HEK293T (cell line): ENCODE data around the gene DUSP6.

ENCODE experiments used
- CTCF ChIA-PET: fragments of 350-600 bp; formaldehyde crosslinking; extraction: SDS; loops from one replicate; lab custom pipeline; 2021; ENCODE audit warnings: antibody characterized with exemption, inconsistent platforms; lab: Yijun Ruan, JAX
- POLR2A ChIA-PET: fragments of 350-600 bp; formaldehyde crosslinking; extraction: SDS; loops from one replicate; lab custom pipeline; 2020; ENCODE audit warnings: antibody characterized with exemption, inconsistent platforms; lab: Yijun Ruan, JAX
- DNase-seq: peaks from one replicate; pipeline ENCODE4 v3.0.0; 2012; ENCODE audit warnings: mixed read lengths; ENCODE audit errors: extremely low spot score
- ARNT ChIP-seq: fragments of 450-650 bp; IDR thresholded peaks from 2 replicates; pipeline ENCODE4 v1.6.1; 2017; ENCODE audit warnings: mild to moderate bottlenecking
- BHLHE40 ChIP-seq: fragments of 450-650 bp; IDR thresholded peaks from 2 replicates; pipeline ENCODE4 v1.6.1; 2016; ENCODE audit warnings: mild to moderate bottlenecking, moderate library complexity, borderline replicate concordance
- CTBP1 ChIP-seq: fragments of 450-650 bp; IDR thresholded peaks from 2 replicates; pipeline ENCODE4 v1.6.1; 2016; ENCODE audit warnings: borderline replicate concordance
- ELF4 ChIP-seq: fragments of 450-650 bp; IDR thresholded peaks from 2 replicates; pipeline ENCODE4 v1.6.1; 2017; ENCODE audit warnings: antibody characterized with exemption
- FOXA1 ChIP-seq: fragments of 450-650 bp; IDR thresholded peaks from 2 replicates; pipeline ENCODE4 v1.6.1; 2016; ENCODE audit warnings: mild to moderate bottlenecking
- FOXK2 ChIP-seq: fragments of 450-650 bp; IDR thresholded peaks from 2 replicates; pipeline ENCODE4 v1.6.1; 2016; ENCODE audit warnings: mild to moderate bottlenecking
- FOXM1 ChIP-seq: fragments of 450-650 bp; IDR thresholded peaks from 2 replicates; pipeline ENCODE4 v1.6.1; 2017; ENCODE audit warnings: mild to moderate bottlenecking, borderline replicate concordance
- HDGF ChIP-seq: fragments of 450-650 bp; IDR thresholded peaks from 2 replicates; pipeline ENCODE4 v1.6.1; 2017; ENCODE audit warnings: antibody characterized with exemption, borderline replicate concordance
- L3MBTL2 ChIP-seq: fragments of 450-650 bp; conservative IDR thresholded peaks from 2 replicates; pipeline ENCODE4 v1.6.1; 2016; ENCODE audit warnings: mild to moderate bottlenecking
- LEF1 ChIP-seq: fragments of 450-650 bp; IDR thresholded peaks from 2 replicates; pipeline ENCODE4 v1.6.1; 2017; ENCODE audit warnings: mild to moderate bottlenecking, borderline replicate concordance
- NFRKB ChIP-seq: fragments of 450-650 bp; IDR thresholded peaks from 2 replicates; pipeline ENCODE4 v1.6.1; 2016; ENCODE audit warnings: mild to moderate bottlenecking, moderate library complexity
- SP1 ChIP-seq: fragments of 450-650 bp; IDR thresholded peaks from 2 replicates; pipeline ENCODE4 v1.6.1; 2017
- SUZ12 ChIP-seq: fragments of 450-650 bp; IDR thresholded peaks from 2 replicates; pipeline ENCODE4 v1.6.1; 2016; ENCODE audit warnings: mild to moderate bottlenecking
- TARDBP ChIP-seq: fragments of 450-650 bp; IDR thresholded peaks from 2 replicates; pipeline ENCODE4 v1.6.1; 2016
- ZNF384 ChIP-seq: fragments of 450-650 bp; IDR thresholded peaks from 2 replicates; pipeline ENCODE4 v1.6.1; 2016
- TF ChIP-seq, protein P1 (sequence below): fragments of 450-650 bp; IDR thresholded peaks from 2 replicates; pipeline ENCODE4 v1.6.1; 2016

The DUSP6 gene, protein sequence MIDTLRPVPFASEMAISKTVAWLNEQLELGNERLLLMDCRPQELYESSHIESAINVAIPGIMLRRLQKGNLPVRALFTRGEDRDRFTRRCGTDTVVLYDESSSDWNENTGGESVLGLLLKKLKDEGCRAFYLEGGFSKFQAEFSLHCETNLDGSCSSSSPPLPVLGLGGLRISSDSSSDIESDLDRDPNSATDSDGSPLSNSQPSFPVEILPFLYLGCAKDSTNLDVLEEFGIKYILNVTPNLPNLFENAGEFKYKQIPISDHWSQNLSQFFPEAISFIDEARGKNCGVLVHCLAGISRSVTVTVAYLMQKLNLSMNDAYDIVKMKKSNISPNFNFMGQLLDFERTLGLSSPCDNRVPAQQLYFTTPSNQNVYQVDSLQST

GRCh38 chr12:89352492-89353187, at the start of gene DUSP6:
TSS of gene DUSP6 (minus strand) at chr12:89352501. CDS start at chr12:89352039, 462 bp downstream.
- TF ChIP-seq FOXA1 = no peak
- TF ChIP-seq, protein P1, sequence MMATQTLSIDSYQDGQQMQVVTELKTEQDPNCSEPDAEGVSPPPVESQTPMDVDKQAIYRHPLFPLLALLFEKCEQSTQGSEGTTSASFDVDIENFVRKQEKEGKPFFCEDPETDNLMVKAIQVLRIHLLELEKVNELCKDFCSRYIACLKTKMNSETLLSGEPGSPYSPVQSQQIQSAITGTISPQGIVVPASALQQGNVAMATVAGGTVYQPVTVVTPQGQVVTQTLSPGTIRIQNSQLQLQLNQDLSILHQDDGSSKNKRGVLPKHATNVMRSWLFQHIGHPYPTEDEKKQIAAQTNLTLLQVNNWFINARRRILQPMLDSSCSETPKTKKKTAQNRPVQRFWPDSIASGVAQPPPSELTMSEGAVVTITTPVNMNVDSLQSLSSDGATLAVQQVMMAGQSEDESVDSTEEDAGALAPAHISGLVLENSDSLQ = peak; percentile 79
- TF ChIP-seq L3MBTL2 = peak; percentile 86
- TF ChIP-seq CTBP1 = peak; percentile 72
- peak; percentile 86 for DNase-seq
- POLR2A ChIA-PET = interaction anchor here (0.8 to 1.8 kb wide), 7 partner anchors 21 to 314 kb away, joined by 3 to 5 read pairs (median 4); partner anchors contain the start of gene GALNT4
- CTCF ChIA-PET = interaction anchor here (1.4 kb wide), 1 partner anchor 19 kb away, joined by 4 read pairs; no protein-coding TSS in a partner anchor

- DNase-seq = no peak
- CTCF ChIA-PET = no interaction called here
- POLR2A ChIA-PET = no interaction called here
These were observed 49.2 kb upstream of the DUSP6 start for GRCh38 chr12:89401433-89402058.

DNA sequence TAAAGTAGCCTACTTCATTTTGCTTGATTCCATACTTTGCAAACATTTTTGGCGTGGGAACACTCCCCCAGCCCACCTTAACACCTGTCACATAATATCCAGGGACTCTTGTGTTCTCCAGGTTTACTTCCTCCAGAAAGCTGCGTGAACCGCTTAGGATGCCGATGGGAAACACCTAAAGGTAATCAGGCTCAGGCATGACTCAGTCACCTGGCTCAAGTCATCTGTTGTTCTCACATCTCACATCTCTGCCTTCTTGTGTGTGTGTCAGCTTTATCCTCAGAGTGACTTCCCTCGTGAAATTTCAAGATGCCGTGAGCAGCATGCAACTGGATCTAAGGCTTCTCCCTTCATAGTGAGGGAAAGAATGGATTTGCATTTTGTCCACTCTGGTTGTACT, 48.1 kb upstream of the DUSP6 start:
- no peak for TF ChIP-seq FOXM1
- no peak for TF ChIP-seq LEF1
- no peak for TF ChIP-seq FOXK2
- TF ChIP-seq CTBP1 = no peak
- TF ChIP-seq TARDBP = no peak
- TF ChIP-seq L3MBTL2 = no peak
- TF ChIP-seq NFRKB = no peak
- no peak for TF ChIP-seq SP1
- TF ChIP-seq SUZ12 = no peak
- TF ChIP-seq FOXA1 = no peak
- TF ChIP-seq BHLHE40 = no peak
- no peak for TF ChIP-seq ARNT
- no peak for TF ChIP-seq ELF4
- no peak for TF ChIP-seq ZNF384
- no peak for TF ChIP-seq HDGF
- no peak for DNase-seq
- ChIA-PET CTCF (no interaction called here), POLR2A (no interaction called here)

More at GRCh38 chr12:89401433-89402058, 49.2 kb upstream of the DUSP6 start:
- TF ChIP-seq ZNF384 (no peak), ELF4 (no peak)
- TF ChIP-seq, protein P1 = no peak

DNA sequence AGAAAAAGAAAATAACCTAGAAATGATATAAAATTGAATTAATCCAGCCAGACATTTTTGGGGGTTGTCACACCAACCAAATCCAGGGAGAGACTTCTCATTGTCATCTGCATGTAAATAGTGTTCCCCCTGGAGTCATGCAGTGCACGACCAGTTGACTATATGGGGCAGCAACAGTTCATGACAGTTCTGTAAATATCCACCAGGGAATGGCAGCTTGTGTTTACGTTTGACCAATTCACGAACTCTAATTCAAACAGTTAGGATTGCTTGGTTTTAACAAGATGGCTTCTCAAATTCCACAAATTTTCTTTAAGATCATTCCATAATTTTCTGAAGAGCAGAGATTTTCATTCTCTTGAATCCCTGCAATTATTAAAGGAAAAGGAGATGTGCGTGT, 43.4 kb upstream of the DUSP6 start:
- no peak for DNase-seq
- POLR2A ChIA-PET = no interaction called here

GRCh38 chr12:89393551-89394121, 41.3 kb upstream of the DUSP6 start:
- POLR2A ChIA-PET = no interaction called here
- no peak for DNase-seq
- no peak for TF ChIP-seq NFRKB
- no peak for TF ChIP-seq ARNT
- TF ChIP-seq FOXK2 = no peak
- no peak for TF ChIP-seq FOXM1
- TF ChIP-seq, protein P1 = no peak
- TF ChIP-seq L3MBTL2 = no peak
- no peak for TF ChIP-seq BHLHE40
- no peak for TF ChIP-seq CTBP1
- no peak for TF ChIP-seq ZNF384
- CTCF ChIA-PET = interaction anchor here (0.5 kb wide), 1 partner anchor 56 kb away, joined by 4 read pairs; no protein-coding TSS in a partner anchor

More for the DNA sequence above, 43.4 kb upstream of the DUSP6 start:
- CTCF ChIA-PET = no interaction called here
- TF ChIP-seq HDGF = no peak

GRCh38 chr12:89392391-89392790, 40.1 kb upstream of the DUSP6 start:
- ChIA-PET CTCF (interaction anchor here (0.7 kb wide), 1 partner anchor 59 kb away, joined by 7 read pairs; no protein-coding TSS in a partner anchor), POLR2A (no interaction called here)
- TF ChIP-seq FOXA1 (no peak), L3MBTL2 (no peak), SP1 (no peak), FOXM1 (no peak), TARDBP (no peak), HDGF (no peak), ELF4 (no peak), ZNF384 (no peak), LEF1 (no peak), ARNT (no peak), BHLHE40 (no peak), FOXK2 (no peak), CTBP1 (no peak), NFRKB (no peak), SUZ12 (no peak)
- TF ChIP-seq, protein P1 = no peak
- DNase-seq = no peak
